Retinal pigment epithelial cell (primary cell): Measurements from ENCODE around the gene SEC11A.

Experiments used
- DNase-seq: peaks from one replicate; pipeline ENCODE4 v3.0.0-alpha.2; 2010; ENCODE audit warnings: low read depth
- H3K4me3 ChIP-seq: 2 replicates; pipeline ENCODE4 v1.5.1; 2011; ENCODE audit warnings: mild to moderate bottlenecking, low read length, control low read depth, moderate library complexity
- TF ChIP-seq, protein P1 (sequence below): conservative IDR thresholded peaks from 2 replicates; pipeline ENCODE4 v1.5.1; 2011; ENCODE audit warnings: low read depth, low read length, control low read depth, inconsistent platforms

Gene SEC11A

DNA sequence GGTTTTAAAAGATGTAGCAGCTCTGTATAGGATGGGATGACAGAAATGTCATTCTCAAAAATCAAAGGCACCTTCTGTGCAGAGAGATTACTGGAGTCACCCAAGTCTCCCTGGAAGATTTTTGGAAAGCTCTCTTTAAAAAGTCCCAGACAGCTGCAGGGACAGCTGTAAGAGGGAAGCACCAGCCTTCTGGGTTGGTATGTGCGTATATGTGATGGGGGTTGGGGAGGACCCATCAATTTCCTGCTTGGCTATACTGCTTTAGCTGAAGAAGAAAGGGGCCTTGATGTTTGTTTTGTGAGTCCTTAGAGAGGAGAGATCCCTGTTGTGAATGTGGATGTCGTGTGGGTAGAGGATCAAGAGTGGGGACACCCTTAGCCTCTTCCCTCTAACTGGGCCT, 5.4 kb upstream of the SEC11A start:
- TF ChIP-seq, protein P1, sequence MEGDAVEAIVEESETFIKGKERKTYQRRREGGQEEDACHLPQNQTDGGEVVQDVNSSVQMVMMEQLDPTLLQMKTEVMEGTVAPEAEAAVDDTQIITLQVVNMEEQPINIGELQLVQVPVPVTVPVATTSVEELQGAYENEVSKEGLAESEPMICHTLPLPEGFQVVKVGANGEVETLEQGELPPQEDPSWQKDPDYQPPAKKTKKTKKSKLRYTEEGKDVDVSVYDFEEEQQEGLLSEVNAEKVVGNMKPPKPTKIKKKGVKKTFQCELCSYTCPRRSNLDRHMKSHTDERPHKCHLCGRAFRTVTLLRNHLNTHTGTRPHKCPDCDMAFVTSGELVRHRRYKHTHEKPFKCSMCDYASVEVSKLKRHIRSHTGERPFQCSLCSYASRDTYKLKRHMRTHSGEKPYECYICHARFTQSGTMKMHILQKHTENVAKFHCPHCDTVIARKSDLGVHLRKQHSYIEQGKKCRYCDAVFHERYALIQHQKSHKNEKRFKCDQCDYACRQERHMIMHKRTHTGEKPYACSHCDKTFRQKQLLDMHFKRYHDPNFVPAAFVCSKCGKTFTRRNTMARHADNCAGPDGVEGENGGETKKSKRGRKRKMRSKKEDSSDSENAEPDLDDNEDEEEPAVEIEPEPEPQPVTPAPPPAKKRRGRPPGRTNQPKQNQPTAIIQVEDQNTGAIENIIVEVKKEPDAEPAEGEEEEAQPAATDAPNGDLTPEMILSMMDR = no peak
- DNase-seq = no peak
- H3K4me3 ChIP-seq = no peak overlapping the region

DNA sequence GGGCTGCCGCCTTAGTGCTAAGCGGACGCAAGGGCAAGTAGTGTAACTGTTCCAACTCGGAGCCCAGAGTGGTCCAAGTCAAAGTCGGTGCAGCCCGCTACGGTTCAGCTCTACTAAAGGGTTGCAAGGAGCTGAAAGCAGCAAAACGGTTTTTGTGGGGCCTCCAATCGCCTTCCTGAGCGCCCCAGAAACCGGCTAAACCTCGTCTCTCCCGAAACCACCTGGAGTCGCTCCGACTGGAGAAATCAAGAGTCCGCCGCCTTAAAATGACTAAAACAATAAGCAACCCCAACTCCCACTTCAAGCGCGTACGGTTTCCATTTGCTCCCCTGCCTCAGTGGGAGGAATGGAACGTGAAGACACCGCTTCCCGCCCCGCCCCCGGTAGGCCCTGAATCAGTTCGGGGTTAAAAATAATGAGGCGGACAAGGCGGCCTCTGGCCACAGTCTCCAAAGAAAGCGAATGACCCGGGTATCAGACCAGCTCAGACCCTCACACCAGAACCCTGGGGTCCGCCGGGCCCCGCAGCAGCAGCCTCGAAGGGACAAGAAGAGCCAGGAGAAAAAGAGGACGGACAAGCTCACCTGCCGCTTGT, 401 bp downstream of the SEC11A start:
- TF ChIP-seq, protein P1 = no peak
- no peak for DNase-seq
- peak overlapping the region; percentile 93 for H3K4me3 ChIP-seq

DNA sequence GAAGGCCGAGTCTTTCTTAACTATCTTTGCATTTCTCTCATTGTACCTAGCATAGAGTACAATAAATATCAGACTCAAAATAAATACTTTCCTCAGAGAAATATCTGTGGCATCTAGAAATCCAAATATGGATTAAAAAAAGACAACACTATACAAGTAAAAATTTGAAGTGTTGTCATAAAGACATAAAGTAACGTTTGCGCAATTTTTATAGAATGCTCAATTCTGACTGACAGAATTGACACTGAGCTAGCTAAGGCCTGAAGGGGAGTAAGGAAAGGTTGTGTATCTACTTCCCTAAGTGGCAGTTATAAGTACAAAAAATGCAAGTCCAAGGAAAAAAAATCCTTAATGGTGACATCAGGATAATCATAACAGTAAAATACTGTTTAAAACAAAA, 1.1 kb downstream of the SEC11A start:
- DNase-seq = no peak
- TF ChIP-seq, protein P1 = no peak
- H3K4me3 ChIP-seq = peak overlapping the region; percentile 93

DNA sequence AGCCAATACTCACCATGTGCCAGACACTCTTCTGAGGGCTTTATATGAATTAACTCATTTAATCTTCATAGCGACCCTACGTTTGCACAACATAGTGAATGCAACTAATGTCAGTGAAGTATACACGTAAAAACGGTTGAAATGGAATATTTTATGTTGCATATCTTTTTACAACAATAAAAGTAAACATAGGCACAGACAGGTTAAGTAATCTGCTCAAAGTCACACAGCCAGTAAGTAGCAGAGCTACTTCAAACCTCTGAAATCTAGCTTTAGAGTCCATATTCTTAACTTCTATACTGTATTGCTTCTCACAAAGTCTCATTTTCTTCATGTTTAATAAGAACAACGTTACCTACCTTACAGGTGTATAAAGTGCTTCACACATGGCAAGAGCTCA, 1.6 kb downstream of the SEC11A start:
- H3K4me3 ChIP-seq = peak overlapping the region; percentile 93
- TF ChIP-seq, protein P1 = no peak
- no peak for DNase-seq

DNA sequence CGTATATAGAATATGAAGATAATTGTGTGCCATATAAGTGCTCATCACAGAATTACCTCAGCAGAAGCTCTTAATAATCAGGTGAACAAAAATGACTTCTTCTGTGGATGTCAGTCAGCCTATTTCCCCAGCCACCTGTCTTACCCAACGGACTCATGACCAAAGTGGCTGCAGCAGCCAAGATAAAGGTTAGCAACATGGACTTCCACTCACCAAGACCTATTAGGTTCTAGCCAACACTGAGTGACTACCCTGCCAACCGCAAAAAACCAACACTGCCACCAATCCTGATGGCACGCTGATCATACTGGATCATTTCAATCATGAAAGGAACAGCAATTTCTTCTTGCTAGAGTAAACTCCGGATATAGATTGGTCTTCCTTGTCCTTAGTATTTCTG, 12.1 kb downstream of the SEC11A start:
- TF ChIP-seq, protein P1 = no peak

DNA sequence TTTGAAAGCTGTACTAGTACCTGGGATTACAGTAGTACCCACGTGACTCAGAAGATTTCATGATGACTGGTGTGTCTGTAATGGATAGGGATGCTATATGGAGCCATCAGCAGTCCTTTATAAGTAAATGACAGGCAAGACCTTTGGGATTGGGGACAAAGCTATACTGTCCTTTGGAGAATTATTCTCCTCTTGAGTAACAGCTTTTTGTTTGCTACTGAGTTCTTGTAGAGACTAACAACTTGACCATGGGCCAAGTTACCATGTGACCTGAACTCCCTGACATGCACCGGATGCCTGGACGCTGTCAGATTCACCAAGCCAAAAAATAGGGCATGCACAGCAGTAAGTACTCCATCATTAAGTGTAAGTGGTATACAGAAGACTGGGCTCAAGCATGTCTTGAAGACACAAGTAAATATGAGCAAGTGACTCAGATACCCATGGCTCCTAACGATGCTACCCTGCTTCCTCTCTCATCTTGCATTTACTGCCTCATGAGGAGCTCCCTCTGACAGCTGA, 12.9 kb downstream of the SEC11A start:
- no peak for DNase-seq
- TF ChIP-seq, protein P1 = no peak
- H3K4me3 ChIP-seq = no peak overlapping the region

More for the DNA sequence above, 12.1 kb downstream of the SEC11A start:
- DNase-seq = no peak
- no peak overlapping the region for H3K4me3 ChIP-seq

DNA sequence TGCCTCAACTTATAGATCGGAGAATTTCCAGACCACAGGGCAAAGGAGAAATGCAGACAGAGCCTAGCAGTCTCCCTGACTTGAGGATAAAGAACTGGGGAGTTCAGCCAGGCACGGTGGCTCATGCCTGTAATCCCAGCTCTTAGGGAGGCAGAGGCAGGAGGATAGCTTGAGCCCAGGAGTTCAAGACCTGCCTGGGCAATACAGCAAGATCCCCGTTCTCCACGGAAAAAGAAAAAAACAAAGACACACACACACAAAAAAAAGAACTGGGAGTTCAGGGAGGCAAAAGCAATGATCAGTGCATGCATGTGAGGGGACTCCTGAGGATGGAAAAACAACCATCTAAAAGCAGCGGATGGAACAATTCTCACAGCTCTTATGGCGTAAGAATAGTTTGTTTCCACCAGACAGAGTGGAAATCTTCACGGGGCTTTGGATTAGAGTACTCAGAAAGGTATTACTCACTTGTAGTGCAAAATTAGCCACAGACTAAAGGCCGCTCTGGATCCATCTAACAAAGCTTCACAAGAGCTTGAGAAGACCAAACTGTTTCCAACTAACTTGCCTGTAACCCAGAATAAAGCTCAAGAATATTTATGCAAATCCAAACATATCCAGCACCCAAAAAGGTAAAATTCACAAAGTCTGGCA, 16.3 kb downstream of the SEC11A start:
- DNase-seq = no peak
- TF ChIP-seq, protein P1 = no peak
- H3K4me3 ChIP-seq = no peak overlapping the region
